Upper lobe of left lung (tissue), 4 donors: Measurements from ENCODE around the gene GIMAP8.

Experiments
- POLR2A ChIP-seq, 4 donors: fragments of 450-650 bp; IDR thresholded peaks; one replicate each; pipeline ENCODE4 v1.5.1; 2016 to 2017; ENCODE audit warnings: antibody characterized with exemption in 4 of 4, mild to moderate bottlenecking in 2 of 4
- POLR2AphosphoS5 ChIP-seq, 2 donors: sonication (generic); formaldehyde crosslinking; IDR thresholded peaks; one replicate each; pipeline ENCODE4 v1.5.1; 2017; ENCODE audit warnings: antibody characterized with exemption in 2 of 2
- TF ChIP-seq, protein P1 (sequence below), 6 experiments: fragments of 450-650 bp in 4 of 6; fragments of 200-600 bp in 2 of 6; sonication (generic) in 2 of 6; IDR thresholded peaks; one replicate each; pipeline ENCODE4 v1.5.1; 2016 to 2019; ENCODE audit warnings: antibody characterized with exemption in 6 of 6

DNA sequence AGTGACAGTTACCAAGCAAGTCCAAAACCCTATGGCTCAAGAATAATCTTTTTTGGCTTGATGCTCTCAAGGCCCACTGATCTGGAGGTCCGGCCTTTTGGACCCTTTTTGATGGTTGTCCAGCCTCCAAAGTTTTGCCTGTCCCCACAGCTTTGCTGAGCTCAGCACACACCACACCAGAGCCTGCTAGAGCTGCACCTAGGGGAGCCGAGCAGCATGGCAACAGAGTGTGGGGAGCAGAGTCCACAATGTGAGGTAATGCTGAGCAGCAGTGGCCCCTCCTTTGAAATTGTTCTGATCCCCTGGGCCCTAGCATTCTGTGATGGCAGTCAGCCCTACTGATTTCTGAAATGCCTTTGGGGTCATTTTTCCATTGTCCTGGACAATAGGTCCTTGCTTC is 73.6 kb downstream of the GIMAP8 start:
- TF ChIP-seq, protein P1, sequence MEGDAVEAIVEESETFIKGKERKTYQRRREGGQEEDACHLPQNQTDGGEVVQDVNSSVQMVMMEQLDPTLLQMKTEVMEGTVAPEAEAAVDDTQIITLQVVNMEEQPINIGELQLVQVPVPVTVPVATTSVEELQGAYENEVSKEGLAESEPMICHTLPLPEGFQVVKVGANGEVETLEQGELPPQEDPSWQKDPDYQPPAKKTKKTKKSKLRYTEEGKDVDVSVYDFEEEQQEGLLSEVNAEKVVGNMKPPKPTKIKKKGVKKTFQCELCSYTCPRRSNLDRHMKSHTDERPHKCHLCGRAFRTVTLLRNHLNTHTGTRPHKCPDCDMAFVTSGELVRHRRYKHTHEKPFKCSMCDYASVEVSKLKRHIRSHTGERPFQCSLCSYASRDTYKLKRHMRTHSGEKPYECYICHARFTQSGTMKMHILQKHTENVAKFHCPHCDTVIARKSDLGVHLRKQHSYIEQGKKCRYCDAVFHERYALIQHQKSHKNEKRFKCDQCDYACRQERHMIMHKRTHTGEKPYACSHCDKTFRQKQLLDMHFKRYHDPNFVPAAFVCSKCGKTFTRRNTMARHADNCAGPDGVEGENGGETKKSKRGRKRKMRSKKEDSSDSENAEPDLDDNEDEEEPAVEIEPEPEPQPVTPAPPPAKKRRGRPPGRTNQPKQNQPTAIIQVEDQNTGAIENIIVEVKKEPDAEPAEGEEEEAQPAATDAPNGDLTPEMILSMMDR (IDR thresholded peaks at IDR 0.05) = no peak
- TF ChIP-seq POLR2A (IDR thresholded peaks at IDR 0.05) (no peak), POLR2AphosphoS5 (IDR thresholded peaks at IDR 0.05) (no peak)
